ENCODE data around the gene ASNSD1. TPM values are rescaled to one million over a fixed set of nuclear protein-coding genes. Genes with fewer than 3 reads are reported as not detected.

ASNSD1 gene
- total RNA-seq, result 75.5 and 80.7 TPM in 2 replicates

GRCh38 chr2:189661148-189661956 is at the start of gene ASNSD1:
TSS of gene ASNSD1 (plus strand) at chr2:189661459. CDS start at chr2:189666133, 4,674 bp downstream.

DNA sequence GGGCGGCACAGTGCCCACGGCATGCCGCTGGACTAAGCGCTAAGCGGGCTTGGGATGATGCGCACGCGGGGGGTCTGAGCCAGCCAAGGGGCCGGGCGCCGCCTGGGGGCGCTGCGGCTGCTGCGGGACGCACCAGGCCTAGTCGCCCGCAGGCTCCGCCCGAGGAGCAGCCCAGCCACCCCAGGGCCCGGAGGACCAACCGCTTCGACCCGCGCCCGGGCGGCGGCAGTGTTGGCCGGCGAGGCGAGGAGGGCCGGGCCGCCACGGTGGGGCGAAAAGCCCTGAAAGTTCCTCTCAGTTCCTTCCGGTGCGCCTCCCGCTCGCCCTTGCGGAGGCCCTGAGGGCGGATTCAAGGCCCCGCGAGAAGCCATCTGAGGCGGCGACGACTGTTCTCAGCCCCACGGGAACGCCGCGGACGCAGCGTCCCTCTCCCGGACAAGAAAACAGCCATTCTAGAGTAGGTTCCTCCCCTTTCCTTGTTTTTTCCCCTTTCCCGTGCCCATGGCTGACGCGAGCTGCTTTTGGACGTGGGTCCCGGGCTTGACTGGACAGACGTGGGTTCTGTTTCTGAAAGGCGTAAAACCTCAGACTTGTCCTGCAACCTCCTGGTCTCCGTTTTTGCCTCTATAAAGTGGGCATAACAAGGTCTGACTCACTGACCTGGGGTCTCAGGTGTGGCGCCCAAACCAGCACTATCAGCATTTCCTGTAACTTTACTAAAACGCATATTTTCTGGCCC is 13.3 kb downstream of the ASNSD1 start, which contains the start of gene ANKAR:
Gene ANKAR, plus strand, starts transcription at position 297 of the 739 bp plus-strand sequence. CDS start 1,821 bp downstream, outside the sequence.

Other genes starting within 250 kb of the ASNSD1 start
- gene WDR75, start 220.0 kb upstream of the ASNSD1 start, total RNA-seq, result 59.8 and 64.2 TPM in 2 replicates
- gene SLC40A1, start 80.7 kb upstream of the ASNSD1 start, total RNA-seq, result 5.9 and 107 TPM in 2 replicates
- 5.4 and 9.0 TPM in 2 replicates for gene ANKAR, start 13.2 kb downstream of the ASNSD1 start, total RNA-seq
- gene OSGEPL1, start 101.3 kb downstream of the ASNSD1 start, total RNA-seq, result 10.7 TPM in 2 replicates
- gene ORMDL1, start 122.9 kb downstream of the ASNSD1 start, total RNA-seq, result 45.2 and 69.9 TPM in 2 replicates
- 28.0 and 38.6 TPM in 2 replicates for gene PMS1, start 123.0 kb downstream of the ASNSD1 start, total RNA-seq

All from regular cardiac myocyte (primary cell).